Activated T-cell treated with anti-CD3 and anti-CD28 coated beads for 48 hours (primary cell): Measurements from ENCODE around the gene BTD.

Experiments used
- DNase-seq: peaks from one replicate; pipeline ENCODE4 v3.0.0-alpha.2; 2020; ENCODE audit warnings: low read depth

Gene BTD, protein sequence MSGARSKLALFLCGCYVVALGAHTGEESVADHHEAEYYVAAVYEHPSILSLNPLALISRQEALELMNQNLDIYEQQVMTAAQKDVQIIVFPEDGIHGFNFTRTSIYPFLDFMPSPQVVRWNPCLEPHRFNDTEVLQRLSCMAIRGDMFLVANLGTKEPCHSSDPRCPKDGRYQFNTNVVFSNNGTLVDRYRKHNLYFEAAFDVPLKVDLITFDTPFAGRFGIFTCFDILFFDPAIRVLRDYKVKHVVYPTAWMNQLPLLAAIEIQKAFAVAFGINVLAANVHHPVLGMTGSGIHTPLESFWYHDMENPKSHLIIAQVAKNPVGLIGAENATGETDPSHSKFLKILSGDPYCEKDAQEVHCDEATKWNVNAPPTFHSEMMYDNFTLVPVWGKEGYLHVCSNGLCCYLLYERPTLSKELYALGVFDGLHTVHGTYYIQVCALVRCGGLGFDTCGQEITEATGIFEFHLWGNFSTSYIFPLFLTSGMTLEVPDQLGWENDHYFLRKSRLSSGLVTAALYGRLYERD

DNA sequence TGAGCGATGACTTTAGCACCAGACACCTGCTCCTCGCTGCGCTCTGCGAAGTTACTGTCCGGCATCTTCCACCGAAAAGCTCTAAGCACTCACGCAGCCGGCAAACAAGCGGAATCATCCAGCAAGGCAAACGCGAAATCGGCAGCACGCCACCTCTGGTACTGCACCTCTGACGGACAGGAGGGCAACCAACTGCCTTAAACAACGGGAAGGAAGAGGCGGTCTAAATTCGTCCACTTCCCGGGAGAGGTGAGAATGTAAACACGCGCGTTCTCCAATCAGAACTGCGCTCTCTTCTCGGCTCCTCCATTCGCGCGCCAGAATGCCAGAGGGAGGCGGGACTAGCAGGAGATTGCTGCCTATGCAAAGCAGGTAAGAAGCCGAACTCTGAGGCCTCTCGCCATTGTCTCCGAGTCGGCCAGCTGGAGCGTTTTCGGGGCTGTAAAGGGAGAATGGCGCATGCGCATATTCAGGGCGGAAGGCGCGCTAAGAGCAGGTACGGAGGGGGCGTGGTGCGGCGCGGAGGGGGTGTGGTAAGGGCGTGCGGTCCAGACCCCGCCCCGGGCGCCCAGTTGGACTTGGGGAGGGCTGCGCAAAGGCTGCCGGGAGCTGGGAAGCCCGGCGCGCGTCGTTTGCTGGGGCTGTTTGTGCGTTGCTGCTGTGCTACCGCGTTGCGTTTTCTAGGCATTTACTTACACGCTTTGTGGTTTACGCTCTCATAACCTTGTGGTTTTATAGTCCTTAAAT is at the start of gene BTD, which contains the start of gene HACL1:
BTD (plus strand) TSS at position 347 of the 747 bp plus-strand sequence. CDS start 33,695 bp downstream, outside the sequence.
HACL1 (minus strand) TSS at position 171 of the 747 bp plus-strand sequence; CDS start at position 65, 106 bp downstream.
- DNase-seq, result peak; percentile 98

DNA sequence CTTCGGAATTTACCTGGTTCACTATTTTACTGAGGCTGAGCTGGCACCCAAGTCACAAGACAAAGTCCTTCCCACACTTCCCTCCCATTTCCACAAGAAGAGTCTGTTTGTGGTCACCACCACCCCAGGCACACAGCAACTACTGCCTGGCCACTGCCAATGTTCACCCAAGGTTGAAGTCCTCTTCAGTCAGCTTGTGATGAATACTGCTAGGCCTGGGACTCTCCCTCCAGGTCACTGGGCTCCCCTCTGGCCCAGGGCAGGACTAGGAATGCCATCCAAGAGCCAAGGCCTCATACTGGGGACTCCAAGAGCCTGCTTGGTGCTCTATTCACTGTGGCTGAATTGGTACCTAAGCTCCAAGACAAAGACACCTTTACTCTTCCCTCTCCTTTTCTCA is 49.6 kb upstream of the BTD start:
- no peak for DNase-seq

DNA sequence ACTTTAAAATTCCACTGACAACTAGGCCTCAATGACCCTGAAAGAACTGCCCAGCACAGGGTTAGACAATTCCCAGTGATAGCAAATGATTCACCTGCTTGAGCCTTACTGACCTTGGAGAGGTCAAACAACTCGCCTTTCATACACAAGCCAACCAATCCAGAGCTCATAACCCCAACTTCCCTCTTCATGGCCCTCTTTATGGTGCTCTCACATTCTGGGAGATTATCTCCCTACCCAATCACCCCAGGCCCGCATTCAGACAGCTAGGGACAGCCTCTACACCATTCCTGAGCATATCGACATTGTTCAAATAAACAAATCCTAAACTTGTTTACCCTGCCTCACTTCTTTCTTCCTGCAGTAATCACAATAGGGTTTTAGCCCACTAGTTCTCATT is 47.8 kb upstream of the BTD start:
- no peak for DNase-seq

DNA sequence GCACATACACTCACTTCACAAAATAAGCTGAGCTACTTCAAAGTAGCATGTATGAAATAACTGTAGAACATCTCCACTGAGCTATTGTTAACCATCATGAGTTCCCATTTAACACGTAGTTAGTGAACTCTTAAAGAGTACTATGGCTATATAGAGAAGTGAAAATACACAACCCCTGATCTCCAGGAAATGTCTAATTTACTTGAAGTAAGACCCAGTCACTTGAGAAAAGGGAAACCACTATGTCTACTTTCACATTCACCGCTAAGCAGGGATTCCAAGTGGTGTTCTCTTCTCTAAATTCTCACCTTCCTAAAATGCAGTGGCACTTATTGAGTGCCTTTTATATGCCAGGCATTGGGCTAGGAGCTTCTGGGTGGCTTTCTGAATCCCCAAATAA is 45.0 kb upstream of the BTD start:
- no peak for DNase-seq

DNA sequence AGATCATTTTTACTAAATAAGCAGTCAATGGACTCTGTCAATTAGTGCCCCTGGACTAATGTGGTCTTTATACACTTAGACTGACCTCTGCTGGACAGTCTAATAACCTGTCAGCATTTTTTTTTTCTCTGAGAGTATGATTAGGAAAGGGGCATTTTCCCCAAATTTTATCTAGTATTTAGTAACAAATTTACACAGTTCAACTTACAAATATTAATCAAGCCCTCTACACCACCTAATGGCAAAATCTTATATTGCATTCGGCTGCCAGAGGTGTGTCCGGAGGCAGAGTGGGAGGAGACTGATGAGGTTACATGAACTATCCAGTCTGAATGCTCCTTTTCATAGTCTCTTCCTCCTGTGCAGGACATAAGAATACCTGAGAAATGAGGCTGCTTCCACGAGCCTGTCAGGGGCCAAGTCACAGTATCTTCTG is 44.0 kb upstream of the BTD start:
- peak; percentile 28 for DNase-seq

DNA sequence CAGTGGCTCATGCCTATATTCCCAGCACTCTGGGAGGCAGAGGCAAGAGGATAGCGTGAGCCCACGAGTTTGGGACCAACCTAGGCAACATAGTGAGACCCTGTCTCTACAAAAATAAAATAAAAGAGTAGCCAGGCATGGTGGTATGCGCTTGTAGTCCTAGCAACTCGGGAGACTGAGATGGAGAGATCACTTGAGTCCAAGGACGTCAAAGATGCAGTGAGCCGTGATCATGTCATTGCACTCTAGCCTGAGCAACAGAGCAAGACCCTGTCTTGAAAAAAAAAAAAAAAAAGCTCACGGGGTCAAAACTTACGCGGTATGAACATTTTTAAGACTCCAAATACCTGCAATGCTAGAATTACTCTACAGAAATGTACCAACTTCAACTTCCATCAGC is 43.0 kb upstream of the BTD start:
- DNase-seq, result no peak

DNA sequence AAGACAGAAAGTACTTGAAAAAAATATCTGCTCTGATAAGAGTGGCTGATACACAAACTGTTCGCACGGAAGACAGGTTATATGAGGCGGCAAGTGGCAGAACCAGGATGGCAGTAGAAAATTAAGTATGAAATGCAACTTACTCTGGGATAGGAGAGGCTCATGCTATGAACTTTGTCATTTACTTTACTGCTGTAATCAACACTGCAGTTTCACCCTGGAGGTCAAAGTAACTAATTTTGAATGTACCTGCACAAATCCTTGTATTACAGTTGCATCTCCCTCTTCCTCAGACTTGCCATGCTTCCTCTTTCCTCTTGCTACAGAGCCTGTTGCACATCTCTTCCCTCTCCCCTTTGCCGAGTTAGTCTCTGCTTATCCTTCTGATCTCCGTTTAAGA is 39.0 kb upstream of the BTD start:
- DNase-seq, result no peak

DNA sequence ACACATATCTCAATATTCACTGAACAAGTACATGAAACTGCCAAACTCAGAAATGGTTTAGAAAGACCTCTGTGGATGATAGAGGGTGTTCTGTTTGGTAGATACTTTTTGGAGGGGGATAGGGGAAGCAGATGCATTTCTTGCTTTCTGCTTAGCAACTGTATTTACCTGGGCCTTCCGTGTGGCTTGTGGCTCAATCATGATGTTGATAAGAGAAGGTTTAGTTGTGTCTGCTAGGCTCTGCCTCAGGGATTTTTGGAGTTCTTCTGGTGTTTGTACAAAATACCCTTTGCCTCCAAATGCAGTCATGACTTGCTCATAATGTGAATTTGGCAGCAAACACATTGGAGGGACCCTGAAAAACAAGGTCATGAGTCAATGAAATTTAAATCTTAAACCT is 38.4 kb upstream of the BTD start:
- DNase-seq, result no peak

DNA sequence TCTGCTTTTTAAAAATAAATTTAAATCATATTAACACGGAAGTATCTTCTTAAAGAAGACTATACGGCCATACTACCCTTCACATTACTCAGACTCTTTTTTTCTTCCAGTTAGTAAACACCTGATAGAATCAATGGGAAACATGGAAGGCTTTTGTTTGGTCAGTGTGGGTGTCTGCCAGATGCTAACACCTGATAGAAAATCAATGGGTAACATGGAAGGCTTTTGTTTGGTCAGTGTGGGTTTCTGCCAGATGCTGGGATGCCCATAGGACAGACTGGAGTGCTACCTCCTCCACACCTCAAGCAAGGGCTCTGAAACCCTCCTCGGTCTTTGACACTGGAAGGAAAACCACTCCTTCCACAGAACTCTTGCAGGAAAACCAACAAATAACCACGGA is 29.4 kb upstream of the BTD start:
- no peak for DNase-seq

DNA sequence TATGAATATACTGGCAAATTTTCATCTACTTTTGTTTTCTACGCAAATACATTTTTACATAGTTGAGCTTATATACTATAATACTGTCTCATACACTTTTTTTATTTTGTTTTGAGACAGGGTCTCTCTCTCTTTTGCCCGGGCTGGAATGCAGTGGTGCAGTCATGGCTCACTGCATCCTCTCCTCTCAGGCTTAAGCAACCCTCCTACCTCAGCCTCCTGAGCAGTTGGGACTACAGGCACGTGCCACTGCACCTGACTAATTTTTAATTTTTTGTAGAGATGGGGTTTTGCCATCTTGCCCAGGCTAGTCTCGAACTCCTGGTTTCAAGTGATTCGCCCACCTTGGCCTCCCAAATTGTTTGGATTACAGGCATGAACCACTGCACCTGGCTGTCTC is 26.1 kb upstream of the BTD start:
- DNase-seq, result no peak

DNA sequence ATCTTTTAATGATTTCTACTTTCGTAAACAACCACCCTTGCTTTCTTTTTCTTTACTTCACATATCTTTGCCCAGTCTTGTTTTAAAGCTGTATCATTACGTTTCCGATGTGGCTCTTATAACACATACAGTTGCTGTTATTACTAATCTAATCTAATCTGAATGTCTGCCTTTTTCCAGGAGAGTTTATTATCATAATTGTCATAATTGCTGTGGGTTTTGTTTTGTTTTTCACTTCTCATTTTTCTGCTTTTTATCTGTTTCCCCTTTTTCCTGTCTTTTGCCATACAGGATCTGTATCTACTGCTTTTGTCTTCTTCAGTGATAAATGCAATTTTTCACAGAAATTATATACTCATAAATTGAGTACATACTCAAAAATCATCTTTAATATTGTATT is 25.1 kb upstream of the BTD start:
- DNase-seq, result no peak

DNA sequence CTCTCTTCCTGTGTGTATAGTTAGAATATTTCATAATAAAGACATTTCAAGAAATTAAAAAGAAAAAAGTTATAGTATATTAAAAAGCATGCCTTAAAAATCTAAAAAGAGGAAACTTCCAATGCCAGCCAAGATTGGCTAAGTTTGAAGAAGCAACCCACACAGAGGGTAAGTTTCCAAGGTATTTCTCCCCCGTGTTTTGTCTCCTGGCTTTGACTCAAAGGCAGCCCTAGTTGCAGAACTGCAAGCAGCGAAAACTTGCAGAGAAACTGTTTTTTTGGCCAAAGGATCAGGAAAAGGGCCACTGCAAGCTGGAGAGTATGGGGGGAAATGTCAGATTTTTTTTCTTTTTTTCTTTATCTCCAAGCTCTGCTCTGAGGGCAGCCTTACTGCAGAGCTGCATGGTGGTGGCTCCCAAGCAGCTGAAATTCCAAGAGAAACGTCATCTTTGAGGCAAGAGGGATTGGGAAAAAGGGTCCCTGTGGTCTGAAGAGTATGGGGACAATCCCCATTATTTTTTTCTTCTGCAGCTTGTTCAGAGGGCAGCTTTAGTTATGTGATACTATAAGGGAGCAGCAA is 23.2 kb upstream of the BTD start:
- no peak for DNase-seq

DNA sequence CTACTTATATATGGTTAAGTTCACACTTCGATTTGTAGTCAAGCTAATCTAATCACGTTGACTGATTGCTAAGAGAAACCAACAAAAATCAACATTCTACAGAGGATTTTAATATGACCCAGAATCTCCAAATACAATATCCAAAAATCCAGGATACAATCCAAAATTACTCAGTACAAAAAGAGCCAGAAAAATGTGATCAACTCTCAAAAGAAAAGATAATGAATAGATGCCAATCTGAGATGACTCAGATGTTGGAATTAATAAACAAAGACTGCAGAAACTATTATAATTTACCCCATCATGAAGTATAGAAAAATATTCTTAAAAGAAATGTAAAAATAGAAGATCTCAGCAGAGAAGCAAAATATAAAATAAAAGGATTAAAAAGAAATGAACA is 22.5 kb upstream of the BTD start:
- no peak for DNase-seq

DNA sequence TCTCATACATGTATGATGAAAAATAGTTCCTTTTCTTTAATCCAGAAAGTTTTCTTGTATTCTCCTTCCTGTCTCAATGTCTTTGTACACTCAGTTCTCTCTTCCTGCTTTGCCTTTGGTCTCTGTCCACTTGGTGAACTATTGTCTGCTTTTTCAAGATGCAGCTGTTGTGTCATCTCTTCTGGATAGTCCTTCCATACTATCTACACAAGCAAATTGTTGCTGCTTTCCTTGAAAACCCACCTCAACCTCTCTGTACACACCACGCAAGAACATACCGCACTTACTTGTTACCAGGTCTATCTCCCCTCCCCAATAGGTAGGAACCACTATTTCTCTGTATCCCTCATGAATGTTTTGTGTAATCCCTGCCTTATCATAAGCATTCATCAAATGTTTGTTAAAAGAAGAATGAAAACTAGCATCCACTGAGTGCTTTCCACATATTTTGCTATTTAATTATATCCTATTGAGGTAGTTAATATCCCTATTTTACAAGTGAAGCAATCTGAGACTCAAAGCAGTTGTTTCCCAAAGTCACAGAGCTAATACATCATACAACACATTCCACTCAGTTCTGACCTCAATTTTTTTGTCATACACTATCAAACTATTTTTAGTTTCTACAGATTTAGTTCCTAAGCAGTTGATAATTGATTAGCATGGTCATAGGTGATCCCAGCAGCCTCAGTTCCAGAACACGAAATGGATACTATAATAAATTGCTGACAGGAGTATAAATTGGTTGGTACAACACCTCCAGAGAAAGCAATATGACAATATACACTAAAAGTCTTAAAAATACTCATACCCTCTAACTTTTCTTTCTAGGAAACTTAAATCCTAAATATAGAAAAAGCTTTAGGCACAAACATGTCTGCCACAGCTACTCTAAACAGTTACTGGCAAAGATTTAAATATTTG is 19.8 kb upstream of the BTD start:
- no peak for DNase-seq

DNA sequence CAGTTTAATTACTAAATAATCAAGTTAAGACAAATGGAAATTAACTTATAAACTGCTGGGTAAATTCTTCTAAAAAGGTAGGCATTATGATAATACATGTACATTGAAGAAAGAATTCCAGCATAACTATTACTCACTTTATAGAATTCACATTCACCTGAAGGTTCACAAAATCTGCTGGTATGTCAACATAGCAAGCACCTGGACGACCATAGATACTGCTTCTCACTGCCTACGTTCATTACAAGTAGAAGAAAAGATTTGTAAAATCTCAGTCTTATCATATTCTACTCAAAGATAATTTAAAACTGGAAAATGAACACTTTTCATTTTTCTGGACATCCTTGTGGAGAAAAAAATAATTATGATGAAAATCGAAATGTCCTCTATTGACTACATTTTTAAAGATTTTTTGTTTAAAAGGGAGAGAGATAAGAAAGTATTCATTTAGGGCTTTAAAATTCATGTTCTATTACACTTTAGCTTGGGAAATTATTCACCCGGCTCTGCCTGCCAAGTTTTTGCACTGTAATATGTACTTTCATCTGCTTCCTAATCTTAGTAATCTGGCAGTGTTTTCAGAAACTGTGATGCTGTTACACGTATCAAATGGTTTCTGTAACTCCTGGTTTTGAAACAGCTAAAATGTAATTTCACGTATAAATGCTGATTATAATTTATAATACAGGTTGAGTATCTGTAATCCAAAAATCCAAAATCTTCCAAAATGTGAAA is 16.3 kb upstream of the BTD start:
- DNase-seq, result no peak

DNA sequence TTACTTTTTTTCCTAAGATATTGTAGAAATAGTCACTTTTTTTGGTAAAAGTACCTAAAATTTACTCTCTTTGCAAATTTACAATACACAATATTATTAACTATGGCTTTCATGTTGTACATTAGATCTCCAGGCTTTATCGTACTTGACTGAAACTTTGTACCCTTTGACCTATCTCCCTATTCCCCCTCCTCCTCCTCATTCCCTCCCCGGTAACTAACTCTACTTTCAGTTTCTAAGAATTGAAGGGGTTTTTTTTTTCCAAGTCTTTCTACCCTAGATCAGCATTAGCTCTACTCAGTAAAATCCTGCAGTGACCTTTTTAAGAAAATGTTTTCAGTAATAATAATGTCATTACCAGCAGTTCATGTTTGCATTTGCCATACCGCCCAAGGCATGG is 10.3 kb upstream of the BTD start:
- DNase-seq, result no peak

DNA sequence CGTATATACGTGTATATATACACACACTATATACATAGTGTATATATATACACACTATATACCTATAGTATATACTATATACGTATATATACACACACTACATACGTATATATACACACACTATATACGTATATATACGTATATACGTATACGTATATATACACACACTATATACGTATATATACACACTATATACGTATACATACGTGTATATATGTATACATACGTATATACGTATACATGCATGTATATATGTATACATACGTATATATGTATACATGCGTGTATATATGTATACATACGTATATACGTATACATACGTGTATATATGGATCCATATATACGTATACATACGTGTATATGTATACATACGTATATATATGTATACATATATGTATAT is 9.6 kb upstream of the BTD start:
- no peak for DNase-seq

DNA sequence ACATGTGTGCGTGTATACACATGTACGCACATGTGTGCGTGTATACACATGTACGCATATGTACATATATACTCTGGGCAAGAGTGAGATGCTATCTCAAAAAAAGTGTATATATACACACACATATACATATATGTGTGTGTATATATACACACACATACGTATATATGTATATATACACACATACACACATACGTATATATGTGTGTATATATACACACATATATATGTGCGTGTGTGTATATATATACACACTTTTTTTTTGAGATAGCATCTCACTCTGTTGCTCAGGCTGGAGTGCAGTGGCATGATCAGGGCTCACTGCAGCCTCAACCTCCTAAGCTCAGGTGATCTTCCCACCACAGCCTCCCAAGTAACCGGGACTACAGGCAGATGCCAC is 8.6 kb upstream of the BTD start:
- DNase-seq, result no peak

DNA sequence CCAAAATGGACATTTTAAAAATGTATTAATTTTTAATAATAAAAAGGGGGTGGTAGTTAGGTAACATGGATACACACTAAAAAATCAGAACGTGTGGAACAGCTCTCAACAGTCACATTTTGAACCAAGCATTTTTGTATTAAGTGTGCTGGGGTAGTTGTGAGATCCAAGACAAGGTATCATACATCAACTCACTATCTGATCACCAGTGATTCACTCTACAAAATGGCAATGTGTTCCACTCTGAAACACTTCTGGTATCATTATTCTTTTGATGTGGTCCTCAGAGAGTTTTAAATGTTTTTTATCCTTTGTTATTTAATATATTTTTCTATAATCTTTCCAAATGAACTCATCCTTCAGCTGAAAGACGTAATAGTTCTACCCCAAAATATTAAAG is 5.6 kb upstream of the BTD start:
- DNase-seq, result no peak

DNA sequence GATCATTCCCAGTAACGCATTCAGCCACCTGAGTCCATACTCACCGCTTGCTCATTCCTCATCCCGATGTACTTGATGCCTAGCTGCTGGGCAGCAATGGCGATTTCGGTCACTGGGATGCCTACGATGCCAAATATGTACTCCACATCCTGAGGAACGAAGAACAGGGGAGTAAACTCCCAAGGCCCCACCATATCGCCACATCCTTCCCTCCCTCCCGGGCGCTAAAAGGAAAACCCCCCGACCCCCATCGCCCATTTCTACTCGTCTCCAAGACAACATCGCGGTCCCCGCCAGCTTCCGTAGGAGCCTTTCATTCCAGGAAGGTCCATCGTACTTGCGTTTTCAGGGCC is 523 bp upstream of the BTD start:
- no peak for DNase-seq

DNA sequence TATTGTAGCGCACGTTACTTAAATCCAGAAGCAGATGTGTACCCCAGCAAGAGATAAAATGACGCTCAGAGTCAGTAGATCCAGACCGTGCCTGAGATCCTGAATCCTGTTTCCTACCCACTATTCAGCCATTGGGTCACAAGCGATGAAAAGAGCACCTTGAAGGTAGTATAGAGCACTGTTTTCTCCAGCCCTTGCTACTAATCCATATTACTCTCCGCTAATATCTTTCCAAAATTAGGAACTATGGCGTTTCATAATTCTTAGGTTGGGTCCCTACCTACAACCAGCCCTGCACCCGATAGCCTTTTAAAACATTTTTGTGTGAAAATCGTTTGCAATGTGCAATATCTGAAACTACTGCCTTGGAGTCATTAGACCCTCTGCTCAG is 596 bp downstream of the BTD start:
- no peak for DNase-seq
